A549 (cell line): ENCODE measurements around the gene MACROH2A2. TPM values are rescaled to one million over a fixed set of nuclear protein-coding genes. Genes with fewer than 3 reads are reported as not detected.

ENCODE experiments used
- ATAC-seq, 2 experiments: fragments of 200-7000 bp in 1 of 2; fragments of >200 bp in 1 of 2; cut with Nextera tagmentation in 1 of 2; cut with Tn5 transposase in 1 of 2; 3 replicates each; pipeline versions ENCODE4 v1.8.0 to v1.9.1; 2018 to 2020; ENCODE audit warnings: mild to moderate bottlenecking in 1 of 2, moderate library complexity in 1 of 2
- CTCF ChIA-PET: fragments of 300-600 bp; sonication (Branson Sonifier 250); formaldehyde crosslinking; extraction: SDS; loops from one replicate; lab custom pipeline; 2021; ENCODE audit warnings: antibody characterized with exemption, inconsistent platforms; lab: Yijun Ruan, JAX
- POLR2A ChIA-PET: fragments of 350-600 bp; formaldehyde crosslinking; extraction: SDS; loops from one replicate; lab custom pipeline; 2021; ENCODE audit warnings: antibody characterized with exemption, inconsistent platforms; lab: Yijun Ruan, JAX
- DNase-seq, 2 experiments: peaks; one replicate each; pipeline versions ENCODE4 v3.0.0 to v3.0.0-alpha.2; 2011 to 2016; ENCODE audit warnings: low read depth in 1 of 2, low spot score in 1 of 2
- FAIRE-seq: peaks from 2 replicates; lab custom pipeline; 2011; peaks lifted over from hg19 to GRCh38; lab: Jason Lieb, UNC
- H3K27ac ChIP-seq, 2 experiments: fragments of >200 bp; sonication (Bioruptor Twin); formaldehyde crosslinking; 3 replicates each; pipeline ENCODE4 v1.5.1; 2016 to 2017
- H3K4me1 ChIP-seq: fragments of >200 bp; sonication (Bioruptor Twin); formaldehyde crosslinking; 3 replicates; pipeline ENCODE4 v1.6.1; 2016
- H3K4me2 ChIP-seq: fragments of >200 bp; sonication (Bioruptor Twin); formaldehyde crosslinking; 3 replicates; pipeline ENCODE4 v1.6.1; 2016
- H3K4me3 ChIP-seq: fragments of >200 bp; sonication (Bioruptor Twin); formaldehyde crosslinking; 3 replicates; pipeline ENCODE4 v1.5.1; 2016
- H3K9me3 ChIP-seq: fragments of >200 bp; sonication (Bioruptor Twin); formaldehyde crosslinking; 3 replicates; pipeline ENCODE4 v1.6.1; 2016
- ATOH8 ChIP-seq: fragments of 250-450 bp; sonication (Bioruptor Pico); IDR thresholded peaks from 2 replicates; pipeline ENCODE4 v1.5.0; 2020; ENCODE audit warnings: low read depth, mild to moderate bottlenecking, moderate library complexity
- BCL3 ChIP-seq: fragments of >200 bp; sonication (Bioruptor Twin); formaldehyde crosslinking; IDR thresholded peaks from 3 replicates; pipeline ENCODE4 v1.6.1; 2016
- BHLHE40 ChIP-seq: IDR thresholded peaks from 2 replicates; pipeline ENCODE4 v1.6.1; 2012; ENCODE audit warnings: low read depth, low read length, inconsistent platforms
- CTCF ChIP-seq: fragments of >200 bp; sonication (Bioruptor Twin); formaldehyde crosslinking; IDR thresholded peaks from 3 replicates; pipeline ENCODE4 v1.5.1; 2016
- E2F6 ChIP-seq: IDR thresholded peaks from 2 replicates; pipeline ENCODE4 v1.6.1; 2012; ENCODE audit warnings: low read depth, borderline replicate concordance
- EHF ChIP-seq: fragments of 250-450 bp; sonication (Bioruptor Pico); IDR thresholded peaks from 2 replicates; pipeline ENCODE4 v1.5.0; 2020; ENCODE audit warnings: mild to moderate bottlenecking
- EP300 ChIP-seq, 2 experiments: fragments of >200 bp; sonication (Bioruptor Twin); formaldehyde crosslinking; IDR thresholded peaks; 2 replicates in 1 of 2; 3 replicates in 1 of 2; pipeline ENCODE4 v1.6.1; 2016 to 2017
- FOXS1 ChIP-seq: fragments of 250-450 bp; sonication (Bioruptor Pico); IDR thresholded peaks from 2 replicates; pipeline ENCODE4 v1.5.0; 2020; ENCODE audit warnings: mild to moderate bottlenecking, moderate library complexity
- HES2 ChIP-seq: fragments of >200 bp; sonication (Bioruptor Twin); formaldehyde crosslinking; IDR thresholded peaks from 2 replicates; pipeline ENCODE4 v1.6.1; 2016
- HEYL ChIP-seq: fragments of 250-450 bp; sonication (Bioruptor Pico); IDR thresholded peaks from 2 replicates; pipeline ENCODE4 v1.8.0; 2021; ENCODE audit warnings: mild to moderate bottlenecking, moderate library complexity
- HOXB13 ChIP-seq: fragments of 250-450 bp; sonication (Bioruptor Pico); IDR thresholded peaks from 2 replicates; pipeline ENCODE4 v1.5.0; 2020; ENCODE audit warnings: low read depth, mild to moderate bottlenecking, moderate library complexity
- HOXB5 ChIP-seq: fragments of 250-450 bp; sonication (Bioruptor Pico); IDR thresholded peaks from 2 replicates; pipeline ENCODE4 v1.5.0; 2020; ENCODE audit warnings: mild to moderate bottlenecking, moderate library complexity
- JUN ChIP-seq, 2 experiments: fragments of >200 bp; sonication (Bioruptor Twin); formaldehyde crosslinking; IDR thresholded peaks; 2 replicates in 1 of 2; 3 replicates in 1 of 2; pipeline ENCODE4 v1.6.1; 2016 to 2017
- KDM1A ChIP-seq: fragments of 200-600 bp; sonication (generic); IDR thresholded peaks from 2 replicates; pipeline ENCODE4 v1.6.1; 2016; ENCODE audit warnings: low read depth, mild to moderate bottlenecking
- MAX ChIP-seq: IDR thresholded peaks from 2 replicates; pipeline ENCODE4 v1.6.1; 2012
- MAZ ChIP-seq: fragments of 150-350 bp; IDR thresholded peaks from 2 replicates; pipeline ENCODE4 v1.6.1; 2014; ENCODE audit warnings: antibody characterized with exemption, low read depth, low read length, borderline replicate concordance
- NFE2L2 ChIP-seq: fragments of 150-350 bp; conservative IDR thresholded peaks from 2 replicates; pipeline ENCODE4 v1.6.1; 2014; ENCODE audit warnings: low read length
- PHF8 ChIP-seq: fragments of 200-600 bp; sonication (generic); IDR thresholded peaks from 2 replicates; pipeline ENCODE4 v1.6.1; 2016; ENCODE audit warnings: low read depth, mild to moderate bottlenecking, antibody characterized with exemption, moderate library complexity, borderline replicate concordance
- POLR2A ChIP-seq: IDR thresholded peaks from 2 replicates; pipeline ENCODE4 v1.6.1; 2012; ENCODE audit warnings: mild to moderate bottlenecking, low read length
- RAD21 ChIP-seq, 2 experiments: fragments of >200 bp in 1 of 2; sonication (Bioruptor Twin) in 1 of 2; formaldehyde crosslinking in 1 of 2; IDR thresholded peaks in 1 of 2; conservative IDR thresholded peaks in 1 of 2; 2 replicates in 1 of 2; 3 replicates in 1 of 2; pipeline ENCODE4 v1.6.1; 2012 to 2018; ENCODE audit warnings: inconsistent platforms in 1 of 2
- RCOR1 ChIP-seq: fragments of 150-350 bp; IDR thresholded peaks from 2 replicates; pipeline ENCODE4 v1.6.1; 2014; ENCODE audit warnings: antibody characterized with exemption, low read length, low read depth
- RNF2 ChIP-seq: fragments of 200-600 bp; sonication (generic); IDR thresholded peaks from 2 replicates; pipeline ENCODE4 v1.6.1; 2016; ENCODE audit warnings: low read depth, mild to moderate bottlenecking, antibody characterized with exemption, moderate library complexity, borderline replicate concordance
- SMC3 ChIP-seq: fragments of >200 bp; sonication (Bioruptor Twin); formaldehyde crosslinking; IDR thresholded peaks from 3 replicates; pipeline ENCODE4 v1.6.1; 2018; ENCODE audit warnings: inconsistent platforms
- WGBS: methylation state at CpG from one replicate; pipeline ENCODE4 v1.1.6; 2017; ENCODE audit errors: missing lambda C conversion rate; 5-methylcytosine and 5-hydroxymethylcytosine counted together
- polyA minus RNA-seq: library from RNA; depleted of rRNA, polyadenylated mRNA; stranded (reverse); fragments of >200 nt; gene quantifications from 2 replicates; pipeline ENCODE4 v1.2.3, GENCODE V29; 2011; rRNA and poly(A)+ RNA removed
- polyA plus RNA-seq, 4 experiments: library from polyadenylated mRNA; depleted of rRNA in 3 of 4; stranded (reverse); fragments of >200 nt; fragmentation: RNase III in 1 of 4; extraction: RNeasy Plus Mini Kit Qiagen cat#74134 plus additional on column Dnase treatment in 1 of 4; gene quantifications; 2 replicates in 3 of 4; 3 replicates in 1 of 4; pipeline ENCODE4 v1.2.3, GENCODE V29; 2011 to 2017

MACROH2A2 gene
- 19.7 and 22.2 TPM in 2 replicates for polyA plus RNA-seq (2011; rRNA removed)
- polyA plus RNA-seq (2012; cell fraction: cytosol; rRNA removed): 23.7 and 25.1 TPM in 2 replicates
- polyA plus RNA-seq (2012; cell fraction: nucleus; rRNA removed): 18.5 and 23.7 TPM in 2 replicates
- polyA plus RNA-seq (2017; fragmentation: RNase III; extraction: RNeasy Plus Mini Kit Qiagen cat#74134 plus additional on column Dnase treatment): 27.5 to 30.9 TPM (median 29.6 TPM) in 3 replicates
- polyA minus RNA-seq: 17.9 and 18.6 TPM in 2 replicates

- peak within 1 kb of the TSS; percentile 79 for H3K4me3 ChIP-seq
- H3K27ac ChIP-seq: peak within 1 kb of the TSS; percentile 80 to 97
- ChIA-PET POLR2A (no interaction called here), CTCF (interaction anchor here (0.6 to 3.0 kb wide), 9 partner anchors 9 to 723 kb away, joined by 3 to 8 read pairs (median 4); no protein-coding TSS in a partner anchor)
- ATAC-seq: peak; percentile 94 to 97
- no peak for FAIRE-seq
- peak; percentile 20; the same call in 1 of the 3 replicates for TF ChIP-seq SMC3
- TF ChIP-seq HOXB5 (CRISPR knock-in tag): no peak
- 0 out of 2 replicates have a peak, but pooled peaks have one; percentile 39 for TF ChIP-seq E2F6
- TF ChIP-seq FOXS1 (CRISPR knock-in tag): no peak
- TF ChIP-seq JUN (IDR thresholded peaks at IDR 0.05): peak in 1 of 2 experiments; percentile 28; a peak in 1 of 5 replicates
- no peak for TF ChIP-seq RCOR1
- no peak for TF ChIP-seq EHF (CRISPR knock-in tag)
- no peak for TF ChIP-seq BHLHE40
- no peak for TF ChIP-seq KDM1A
- TF ChIP-seq MAX: peak; percentile 56; the same call in 1 of the 2 replicates
- TF ChIP-seq MAZ: no peak
- no peak for TF ChIP-seq HEYL (CRISPR knock-in tag)
- peak; percentile 55 for TF ChIP-seq POLR2A
- no peak for TF ChIP-seq EP300 (IDR thresholded peaks at IDR 0.05)
- TF ChIP-seq NFE2L2: no peak
- peak; percentile 36 to 40; a peak in 4 of 5 replicates for TF ChIP-seq RAD21 (conservative IDR thresholded peaks at IDR 0.05 in 1 of 2, IDR thresholded peaks at IDR 0.05 in 1 of 2)
- peak; percentile 38 for TF ChIP-seq CTCF
- no peak for TF ChIP-seq ATOH8 (CRISPR knock-in tag)
- TF ChIP-seq RNF2: no peak
- no peak for TF ChIP-seq HOXB13 (CRISPR knock-in tag)
- peak; percentile 44; the same call in 1 of the 2 replicates for TF ChIP-seq PHF8
- TF ChIP-seq HES2: no peak
- TF ChIP-seq BCL3: no peak; the same call in 2 of the 3 replicates
- H3K4me2 ChIP-seq: peak within 1 kb of the TSS; percentile 74
- WGBS: under 1% methylated on average over 42 of the region's 58 CpGs
- H3K4me1 ChIP-seq: no peaks in the 10 kb centered on the region
- no peaks in the 10 kb centered on the region for H3K9me3 ChIP-seq
- peak; percentile 73 to 82 for DNase-seq
Measured at GRCh38 chr10:70052462-70053217, at the start of gene MACROH2A2. Gene MACROH2A2 (plus strand): TSS chr10:70052846. CDS start chr10:70075659, 22,813 bp downstream.
